WTC11 (cell line): ENCODE data around the gene MED15. TPM values are rescaled to one million over a fixed set of nuclear protein-coding genes. Genes with fewer than 3 reads are reported as not detected.

Source experiments
- ATAC-seq: fragments of 200-7000 bp; cut with Tn5 transposase; 2 replicates; pipeline ENCODE4 v1.10.0; 2021; ENCODE audit warnings: mild to moderate bottlenecking, moderate library complexity
- CTCF ChIA-PET: fragments of 300-600 bp; sonication (Branson Sonifier 250); formaldehyde crosslinking; loops from one replicate; lab custom pipeline; 2021; ENCODE audit warnings: antibody characterized with exemption; lab: Charles Lee
- POLR2A ChIA-PET: fragments of 350-600 bp; sonication (Branson Sonifier 250); formaldehyde crosslinking; loops from one replicate; lab custom pipeline; 2021; ENCODE audit warnings: antibody characterized with exemption; lab: Charles Lee
- DNase-seq: peaks from one replicate; pipeline ENCODE4 v3.0.0; 2021; ENCODE audit warnings: low spot score
- H3K27ac Mint-ChIP-seq: 2 replicates; pipeline ENCODE4 v1.8.0; 2021; ENCODE audit warnings: mixed read lengths
- H3K27me3 Mint-ChIP-seq: 2 replicates; pipeline ENCODE4 v1.8.0; 2021; ENCODE audit warnings: low read depth, mild to moderate bottlenecking, moderate library complexity, mixed read lengths
- H3K36me3 Mint-ChIP-seq: 2 replicates; pipeline ENCODE4 v1.8.0; 2021; ENCODE audit warnings: mixed read lengths
- H3K4me1 Mint-ChIP-seq: 2 replicates; pipeline ENCODE4 v1.8.0; 2022; ENCODE audit warnings: mixed read lengths
- H3K4me3 Mint-ChIP-seq: 2 replicates; pipeline ENCODE4 v1.8.0; 2021; ENCODE audit warnings: mild to moderate bottlenecking, moderate library complexity, mixed read lengths
- H3K9me3 Mint-ChIP-seq: 2 replicates; pipeline ENCODE4 v1.8.0; 2021; ENCODE audit warnings: mixed read lengths
- ATF1 ChIP-seq: sonication (generic); formaldehyde crosslinking; IDR thresholded peaks from 2 replicates; pipeline ENCODE4 v1.8.1; 2023; ENCODE audit warnings: mild to moderate bottlenecking, moderate library complexity, missing genetic modification reagents
- ETV6 ChIP-seq: sonication (generic); formaldehyde crosslinking; IDR thresholded peaks from 2 replicates; pipeline ENCODE4 v1.8.1; 2022; ENCODE audit warnings: mild to moderate bottlenecking, missing genetic modification reagents
- FOXJ3 ChIP-seq: sonication (generic); formaldehyde crosslinking; IDR thresholded peaks from 2 replicates; pipeline ENCODE4 v1.9.0; 2021; ENCODE audit warnings: missing genetic modification reagents, mild to moderate bottlenecking, borderline replicate concordance
- GRHL2 ChIP-seq: fragments of 250-450 bp; sonication (Bioruptor Pico); IDR thresholded peaks from 2 replicates; pipeline ENCODE4 v1.8.0; 2022; ENCODE audit warnings: mild to moderate bottlenecking, moderate library complexity; ENCODE audit not compliant: insufficient replicate concordance, severe bottlenecking
- HMGXB4 ChIP-seq: sonication (generic); formaldehyde crosslinking; IDR thresholded peaks from 2 replicates; pipeline ENCODE4 v1.8.1; 2023; ENCODE audit warnings: mild to moderate bottlenecking, moderate library complexity, missing genetic modification reagents
- IRF2 ChIP-seq: sonication (generic); formaldehyde crosslinking; IDR thresholded peaks from 2 replicates; pipeline ENCODE4 v1.8.0; 2022; ENCODE audit warnings: low read depth, missing genetic modification reagents, borderline replicate concordance
- JUN ChIP-seq: sonication (generic); formaldehyde crosslinking; IDR thresholded peaks from 2 replicates; pipeline ENCODE4 v1.8.0; 2023; ENCODE audit warnings: mild to moderate bottlenecking, missing genetic modification reagents
- MAX ChIP-seq: sonication (generic); formaldehyde crosslinking; IDR thresholded peaks from 2 replicates; pipeline ENCODE4 v1.8.0; 2022; ENCODE audit warnings: mild to moderate bottlenecking, missing genetic modification reagents
- MYBL2 ChIP-seq: sonication (generic); formaldehyde crosslinking; IDR thresholded peaks from 2 replicates; pipeline ENCODE4 v1.8.1; 2023; ENCODE audit warnings: mild to moderate bottlenecking, moderate library complexity, missing genetic modification reagents
- NFYB ChIP-seq: sonication (generic); formaldehyde crosslinking; conservative IDR thresholded peaks from 2 replicates; pipeline ENCODE4 v1.8.0; 2022; ENCODE audit warnings: low read depth, missing genetic modification reagents
- NR1H2 ChIP-seq: sonication (generic); formaldehyde crosslinking; IDR thresholded peaks from 2 replicates; pipeline ENCODE4 v1.9.0; 2021; ENCODE audit warnings: mild to moderate bottlenecking, moderate library complexity, missing genetic modification reagents
- RELA ChIP-seq: sonication (generic); formaldehyde crosslinking; IDR thresholded peaks from 2 replicates; pipeline ENCODE4 v1.8.1; 2022; ENCODE audit warnings: missing genetic modification reagents, mild to moderate bottlenecking, borderline replicate concordance
- RORB ChIP-seq: fragments of 250-450 bp; sonication (Bioruptor Pico); IDR thresholded peaks from 2 replicates; pipeline ENCODE4 v1.9.0; 2021; ENCODE audit warnings: mild to moderate bottlenecking
- SMAD3 ChIP-seq: sonication (generic); formaldehyde crosslinking; IDR thresholded peaks from 2 replicates; pipeline ENCODE4 v1.8.0; 2022; ENCODE audit warnings: missing genetic modification reagents, mild to moderate bottlenecking, borderline replicate concordance
- SOX15 ChIP-seq: fragments of 250-450 bp; sonication (Bioruptor Pico); IDR thresholded peaks from 2 replicates; pipeline ENCODE4 v1.9.0; 2021; ENCODE audit warnings: mild to moderate bottlenecking
- USF2 ChIP-seq: sonication (generic); formaldehyde crosslinking; IDR thresholded peaks from 2 replicates; pipeline ENCODE4 v1.8.1; 2023; ENCODE audit warnings: mild to moderate bottlenecking, missing genetic modification reagents, moderate library complexity
- ZBTB21 ChIP-seq: sonication (generic); formaldehyde crosslinking; IDR thresholded peaks from 2 replicates; pipeline ENCODE4 v1.8.1; 2023; ENCODE audit warnings: mild to moderate bottlenecking, missing genetic modification reagents, borderline replicate concordance
- ZNF425 ChIP-seq: fragments of 250-450 bp; sonication (Bioruptor Pico); conservative IDR thresholded peaks from 2 replicates; pipeline ENCODE4 v1.9.0; 2021; ENCODE audit warnings: mild to moderate bottlenecking
- total RNA-seq: library from RNA; stranded (reverse); gene quantifications from 3 replicates; pipeline ENCODE4 v1.2.3, GENCODE V29; 2021
- TF ChIP-seq, protein P1 (sequence below): fragments of 250-450 bp; sonication (Bioruptor Pico); IDR thresholded peaks from 2 replicates; pipeline ENCODE4 v1.9.0; 2021; ENCODE audit warnings: moderate library complexity, mild to moderate bottlenecking, inconsistent platforms, borderline replicate concordance
- TF ChIP-seq, protein P2 (sequence below): sonication (generic); formaldehyde crosslinking; IDR thresholded peaks from 2 replicates; pipeline ENCODE4 v1.8.1; 2022; ENCODE audit warnings: low read depth, missing genetic modification reagents, borderline replicate concordance
- TF ChIP-seq, protein P3 (sequence below): sonication (generic); formaldehyde crosslinking; IDR thresholded peaks from 2 replicates; pipeline ENCODE4 v1.8.1; 2022; ENCODE audit warnings: mild to moderate bottlenecking, moderate library complexity, missing genetic modification reagents
- TF ChIP-seq, protein P4 (sequence below): sonication (generic); formaldehyde crosslinking; IDR thresholded peaks from 2 replicates; pipeline ENCODE4 v1.8.0; 2023; ENCODE audit warnings: mild to moderate bottlenecking, missing genetic modification reagents

MED15 gene
- total RNA-seq, 1 experiment from 2014 or later = 67.7 TPM

DNA sequence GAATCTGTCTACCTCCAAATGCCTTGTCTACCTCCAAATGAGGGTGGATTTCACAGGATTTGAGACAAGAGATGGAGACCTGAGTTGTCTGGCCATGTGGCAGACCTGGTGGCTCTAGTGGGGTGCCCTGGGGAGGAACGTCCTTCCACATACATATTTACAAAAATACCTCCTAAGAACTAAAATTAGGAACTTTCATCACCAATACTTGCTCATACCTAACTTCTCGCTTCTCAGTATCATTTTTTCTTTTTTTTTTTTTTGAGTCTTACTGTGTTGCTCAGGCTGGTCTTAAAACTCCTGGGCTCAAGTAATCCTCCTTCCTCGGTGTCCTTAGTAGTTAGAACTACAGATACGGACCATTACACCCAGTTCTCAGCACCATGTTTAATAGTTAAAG lies 117.9 kb downstream of the MED15 start (continued):
- TF ChIP-seq MYBL2 (CRISPR knock-in tag) (no peak), RORB (CRISPR knock-in tag) (no peak), NR1H2 (CRISPR knock-in tag) (no peak), ETV6 (no peak), NFYB (CRISPR knock-in tag) (no peak)
- TF ChIP-seq, protein P1, sequence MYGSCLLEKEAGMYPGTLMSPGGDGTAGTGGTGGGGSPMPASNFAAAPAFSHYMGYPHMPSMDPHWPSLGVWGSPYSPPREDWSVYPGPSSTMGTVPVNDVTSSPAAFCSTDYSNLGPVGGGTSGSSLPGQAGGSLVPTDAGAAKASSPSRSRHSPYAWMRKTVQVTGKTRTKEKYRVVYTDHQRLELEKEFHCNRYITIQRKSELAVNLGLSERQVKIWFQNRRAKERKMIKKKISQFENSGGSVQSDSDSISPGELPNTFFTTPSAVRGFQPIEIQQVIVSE (CRISPR knock-in tag) = no peak
- TF ChIP-seq, all 79 proteins: peak for 0

DNA sequence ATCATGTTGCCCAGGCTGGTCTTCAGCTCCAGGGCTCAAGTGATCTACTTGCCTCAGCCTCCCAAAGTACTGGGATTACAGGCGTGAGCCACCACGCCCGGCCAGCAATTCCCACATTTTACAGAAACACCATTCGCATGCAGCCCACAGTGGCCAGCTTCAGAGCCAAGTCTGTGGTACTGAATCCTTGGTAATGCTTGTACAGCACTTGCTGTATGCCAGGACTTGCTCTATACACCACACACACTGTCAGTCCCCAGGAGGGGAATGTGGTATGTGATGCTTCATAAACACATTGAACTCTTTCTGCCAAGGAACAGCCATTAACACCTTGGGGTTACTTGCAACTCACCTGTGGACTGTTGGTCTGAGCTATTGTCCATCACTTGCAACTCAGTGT lies 119.4 kb downstream of the MED15 start:
- Mint-ChIP-seq H3K27ac (no peak overlapping the region), H3K36me3 (no peaks in the 10 kb centered on the region), H3K4me1 (no peaks in the 10 kb centered on the region), H3K4me3 (no peak overlapping the region)
- ATAC-seq = no peak
- no peak for TF ChIP-seq SOX15
- TF ChIP-seq, protein P2, sequence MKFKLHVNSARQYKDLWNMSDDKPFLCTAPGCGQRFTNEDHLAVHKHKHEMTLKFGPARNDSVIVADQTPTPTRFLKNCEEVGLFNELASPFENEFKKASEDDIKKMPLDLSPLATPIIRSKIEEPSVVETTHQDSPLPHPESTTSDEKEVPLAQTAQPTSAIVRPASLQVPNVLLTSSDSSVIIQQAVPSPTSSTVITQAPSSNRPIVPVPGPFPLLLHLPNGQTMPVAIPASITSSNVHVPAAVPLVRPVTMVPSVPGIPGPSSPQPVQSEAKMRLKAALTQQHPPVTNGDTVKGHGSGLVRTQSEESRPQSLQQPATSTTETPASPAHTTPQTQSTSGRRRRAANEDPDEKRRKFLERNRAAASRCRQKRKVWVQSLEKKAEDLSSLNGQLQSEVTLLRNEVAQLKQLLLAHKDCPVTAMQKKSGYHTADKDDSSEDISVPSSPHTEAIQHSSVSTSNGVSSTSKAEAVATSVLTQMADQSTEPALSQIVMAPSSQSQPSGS (CRISPR knock-in tag) = no peak
- no peak for TF ChIP-seq SMAD3 (CRISPR knock-in tag)
- TF ChIP-seq FOXJ3 (CRISPR knock-in tag) = no peak
- no peak for TF ChIP-seq ATF1
- no peak for TF ChIP-seq ZNF425
- no peak for TF ChIP-seq ZBTB21
- no peak for TF ChIP-seq RELA (CRISPR knock-in tag)
- TF ChIP-seq MAX = no peak
- TF ChIP-seq IRF2 (CRISPR knock-in tag) = no peak
- TF ChIP-seq, protein P3, sequence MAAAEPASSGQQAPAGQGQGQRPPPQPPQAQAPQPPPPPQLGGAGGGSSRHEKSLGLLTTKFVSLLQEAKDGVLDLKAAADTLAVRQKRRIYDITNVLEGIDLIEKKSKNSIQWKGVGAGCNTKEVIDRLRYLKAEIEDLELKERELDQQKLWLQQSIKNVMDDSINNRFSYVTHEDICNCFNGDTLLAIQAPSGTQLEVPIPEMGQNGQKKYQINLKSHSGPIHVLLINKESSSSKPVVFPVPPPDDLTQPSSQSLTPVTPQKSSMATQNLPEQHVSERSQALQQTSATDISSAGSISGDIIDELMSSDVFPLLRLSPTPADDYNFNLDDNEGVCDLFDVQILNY (CRISPR knock-in tag) = no peak
- no peak for TF ChIP-seq GRHL2
- TF ChIP-seq HMGXB4 (CRISPR knock-in tag) = no peak
- no peak for TF ChIP-seq JUN (CRISPR knock-in tag)
- TF ChIP-seq, protein P4, sequence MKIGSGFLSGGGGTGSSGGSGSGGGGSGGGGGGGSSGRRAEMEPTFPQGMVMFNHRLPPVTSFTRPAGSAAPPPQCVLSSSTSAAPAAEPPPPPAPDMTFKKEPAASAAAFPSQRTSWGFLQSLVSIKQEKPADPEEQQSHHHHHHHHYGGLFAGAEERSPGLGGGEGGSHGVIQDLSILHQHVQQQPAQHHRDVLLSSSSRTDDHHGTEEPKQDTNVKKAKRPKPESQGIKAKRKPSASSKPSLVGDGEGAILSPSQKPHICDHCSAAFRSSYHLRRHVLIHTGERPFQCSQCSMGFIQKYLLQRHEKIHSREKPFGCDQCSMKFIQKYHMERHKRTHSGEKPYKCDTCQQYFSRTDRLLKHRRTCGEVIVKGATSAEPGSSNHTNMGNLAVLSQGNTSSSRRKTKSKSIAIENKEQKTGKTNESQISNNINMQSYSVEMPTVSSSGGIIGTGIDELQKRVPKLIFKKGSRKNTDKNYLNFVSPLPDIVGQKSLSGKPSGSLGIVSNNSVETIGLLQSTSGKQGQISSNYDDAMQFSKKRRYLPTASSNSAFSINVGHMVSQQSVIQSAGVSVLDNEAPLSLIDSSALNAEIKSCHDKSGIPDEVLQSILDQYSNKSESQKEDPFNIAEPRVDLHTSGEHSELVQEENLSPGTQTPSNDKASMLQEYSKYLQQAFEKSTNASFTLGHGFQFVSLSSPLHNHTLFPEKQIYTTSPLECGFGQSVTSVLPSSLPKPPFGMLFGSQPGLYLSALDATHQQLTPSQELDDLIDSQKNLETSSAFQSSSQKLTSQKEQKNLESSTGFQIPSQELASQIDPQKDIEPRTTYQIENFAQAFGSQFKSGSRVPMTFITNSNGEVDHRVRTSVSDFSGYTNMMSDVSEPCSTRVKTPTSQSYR (CRISPR knock-in tag) = no peak
- TF ChIP-seq USF2 (CRISPR knock-in tag) = no peak
- no peak for TF ChIP-seq NFYB (CRISPR knock-in tag)
- TF ChIP-seq ETV6 = no peak
- TF ChIP-seq, all 79 proteins: peak for 0
- DNase-seq = no peak
- Mint-ChIP-seq H3K9me3 (no peaks in the 10 kb centered on the region), H3K27me3 (no peaks in the 10 kb centered on the region; the same call in 1 of the 2 replicates)
- ChIA-PET CTCF (interaction anchor here (1.3 kb wide), 1 partner anchor 21 kb away, joined by 3 read pairs; no protein-coding TSS in a partner anchor), POLR2A (no interaction called here)
